K562 (cell line): ENCODE measurements around the gene BANF2. TPM values are rescaled to one million over a fixed set of nuclear protein-coding genes. Genes with fewer than 3 reads are reported as not detected.

ENCODE experiments used
- ATAC-seq: fragments of 200-7000 bp; cut with Tn5 transposase; 3 replicates; pipeline ENCODE4 v1.9.1; 2020; ENCODE audit warnings: moderate library complexity
- BruUV-seq: library from RNA; stranded (reverse); fragments of 400-500 nt; replicated peaks from 2 replicates; lab custom pipeline; 2021; lab: Mats Ljungman, UMichigan
- CTCF ChIA-PET: fragments of 300-600 bp; formaldehyde crosslinking; extraction: SDS; loops from one replicate; lab custom pipeline; 2021; ENCODE audit warnings: low intra/inter-chr PET ratio; lab: Yijun Ruan, JAX
- POLR2A ChIA-PET: fragments of 300-600, 350-650 bp; sonication (Branson Sonifier 250); formaldehyde crosslinking; extraction: SDS; loops from one replicate; lab custom pipeline; 2021; ENCODE audit warnings: antibody characterized with exemption, inconsistent platforms; lab: Yijun Ruan, JAX
- DNase-seq, 4 experiments: peaks; one replicate each; pipeline versions ENCODE4 v3.0.0 to v3.0.0-alpha.2; 2011 to 2018; ENCODE audit warnings: low spot score in 3 of 4, mixed read lengths in 3 of 4; ENCODE audit errors: extremely low read depth in 1 of 4
- FAIRE-seq: peaks from 2 replicates; lab custom pipeline; 2011; peaks lifted over from hg19 to GRCh38; lab: Jason Lieb, UNC
- H2AFZ ChIP-seq: 2 replicates; pipeline ENCODE4 v1.6.0; 2011; ENCODE audit warnings: low read depth, low read length, control low read depth, inconsistent platforms
- H3K27ac ChIP-seq: fragments of 200-600 bp; 3 replicates; pipeline ENCODE4 v1.8.0; 2011; ENCODE audit warnings: low read depth, mild to moderate bottlenecking, control low read depth, inconsistent platforms, low read length, moderate library complexity, mixed read lengths; ENCODE audit errors: extremely low read depth
- H3K27me3 ChIP-seq, 2 experiments: fragments of 300-600 bp in 1 of 2; 2 replicates in 1 of 2; 3 replicates in 1 of 2; pipeline versions ENCODE4 v1.6.0 to v1.8.0; 2011; ENCODE audit warnings: inconsistent platforms in 2 of 2, low read length in 2 of 2, mild to moderate bottlenecking in 1 of 2, mixed read lengths in 1 of 2, moderate library complexity in 1 of 2; ENCODE audit not compliant: control insufficient read depth in 2 of 2, insufficient read depth in 2 of 2
- H3K36me3 ChIP-seq: fragments of 300-600 bp; 3 replicates; pipeline ENCODE4 v1.8.0; 2011; ENCODE audit warnings: mild to moderate bottlenecking, low read length, inconsistent platforms; ENCODE audit not compliant: control insufficient read depth, insufficient read depth
- H3K4me1 ChIP-seq, 2 experiments: fragments of 200-600 bp in 1 of 2; replicated peaks in 1 of 2; 2 replicates in 1 of 2; 3 replicates in 1 of 2; pipeline versions ENCODE4 v1.5.1 to v1.8.0; 2011; ENCODE audit warnings: inconsistent platforms in 2 of 2, low read length in 2 of 2, mild to moderate bottlenecking in 1 of 2, mixed read lengths in 1 of 2, moderate library complexity in 1 of 2; ENCODE audit not compliant: control insufficient read depth in 2 of 2, insufficient read depth in 2 of 2
- H3K4me2 ChIP-seq: 2 replicates; pipeline ENCODE4 v1.6.1; 2011; ENCODE audit warnings: low read length, control low read depth, inconsistent platforms, mixed read lengths; ENCODE audit not compliant: insufficient read depth
- H3K4me3 ChIP-seq: fragments of 200-600 bp; sonication (generic), shearing (Covaris generic); 2 replicates; pipeline ENCODE4 v1.5.1; 2016; ENCODE audit warnings: control low read depth, inconsistent platforms
- H3K79me2 ChIP-seq: fragments of 200-600 bp; 3 replicates; pipeline ENCODE4 v1.8.0; 2011; ENCODE audit warnings: low read length, inconsistent platforms; ENCODE audit not compliant: control insufficient read depth, insufficient read depth
- H3K9ac ChIP-seq, 2 experiments: 2 replicates each; pipeline versions ENCODE4 v1.6.0 to v1.6.1; 2011; ENCODE audit warnings: low read depth in 2 of 2, low read length in 2 of 2, control low read depth in 1 of 2, inconsistent platforms in 1 of 2, mild to moderate bottlenecking in 1 of 2, mixed read lengths in 1 of 2; ENCODE audit not compliant: insufficient read depth in 1 of 2
- H3K9me1 ChIP-seq: one replicate; pipeline ENCODE4 v1.6.0; 2011; ENCODE audit warnings: inconsistent platforms, mild to moderate bottlenecking, low read length, moderate library complexity; ENCODE audit not compliant: control insufficient read depth, insufficient read depth
- H3K9me3 ChIP-seq: replicated peaks from 2 replicates; pipeline ENCODE4 v1.5.1; 2011; ENCODE audit warnings: low read depth, low read length, inconsistent platforms; ENCODE audit not compliant: control insufficient read depth, insufficient read depth
- H4K20me1 ChIP-seq: replicated peaks from 2 replicates; pipeline ENCODE4 v1.6.1; 2011; ENCODE audit warnings: low read length, inconsistent platforms, mixed read lengths; ENCODE audit not compliant: control insufficient read depth, insufficient read depth
- BCOR ChIP-seq: fragments of 450-650 bp; IDR thresholded peaks from 2 replicates; pipeline ENCODE4 v1.6.1; 2016
- CBX3 ChIP-seq, 2 experiments: IDR thresholded peaks; 1 replicate in 1 of 2; 2 replicates in 1 of 2; pipeline ENCODE4 v1.6.1; 2012; ENCODE audit warnings: inconsistent platforms in 2 of 2, low read length in 2 of 2, borderline replicate concordance in 1 of 2, control low read depth in 1 of 2
- FOXP1 ChIP-seq: sonication (generic); formaldehyde crosslinking; IDR thresholded peaks from 2 replicates; pipeline ENCODE4 v1.8.0; 2022; ENCODE audit warnings: mild to moderate bottlenecking, missing genetic modification reagents
- MBD2 ChIP-seq: sonication (generic); IDR thresholded peaks from 2 replicates; pipeline ENCODE4 v1.6.1; 2016; ENCODE audit warnings: low read depth, borderline replicate concordance
- MIER1 ChIP-seq: fragments of 450-650 bp; IDR thresholded peaks from 2 replicates; pipeline ENCODE4 v1.6.1; 2016; ENCODE audit warnings: antibody characterized with exemption, mild to moderate bottlenecking, low read depth
- MTA1 ChIP-seq: fragments of 450-650 bp; IDR thresholded peaks from 2 replicates; pipeline ENCODE4 v1.6.1; 2017; ENCODE audit warnings: borderline replicate concordance
- POU5F1 ChIP-seq: fragments of 150-350 bp; IDR thresholded peaks from 2 replicates; pipeline ENCODE4 v1.6.1; 2014; ENCODE audit warnings: borderline replicate concordance, low read length, low read depth, mild to moderate bottlenecking; ENCODE audit not compliant: partially characterized antibody
- PURB ChIP-seq: sonication (generic); formaldehyde crosslinking; IDR thresholded peaks from 2 replicates; pipeline ENCODE4 v1.9.0; 2021; ENCODE audit warnings: low read depth, mild to moderate bottlenecking, missing genetic modification reagents
- RBFOX2 ChIP-seq: fragments of 200-400 bp; formaldehyde crosslinking; IDR thresholded peaks from 2 replicates; pipeline ENCODE4 v1.6.1; 2017; ENCODE audit warnings: low read depth, mild to moderate bottlenecking, low read length, moderate library complexity
- STAT5B ChIP-seq: fragments of 250-450 bp; sonication (Bioruptor Pico); IDR thresholded peaks from 2 replicates; pipeline ENCODE4 v1.8.0; 2021; ENCODE audit warnings: mild to moderate bottlenecking, inconsistent platforms
- ZFP91 ChIP-seq: sonication (generic); formaldehyde crosslinking; IDR thresholded peaks from 2 replicates; pipeline ENCODE4 v1.8.0; 2022; ENCODE audit warnings: mild to moderate bottlenecking, missing genetic modification reagents
- ZNF511 ChIP-seq: sonication (generic); formaldehyde crosslinking; IDR thresholded peaks from 2 replicates; pipeline ENCODE4 v1.8.0; 2022; ENCODE audit warnings: mild to moderate bottlenecking, missing genetic modification reagents
- ZNF583 ChIP-seq: fragments of 250-450 bp; sonication (Bioruptor Pico); IDR thresholded peaks from 2 replicates; pipeline ENCODE4 v1.4.0; 2020
- ZNF830 ChIP-seq: fragments of 250-450 bp; sonication (Bioruptor Pico); IDR thresholded peaks from 2 replicates; pipeline ENCODE4 v1.5.0; 2021; ENCODE audit warnings: mild to moderate bottlenecking
- WGBS: fragments of 100-300 bp; shearing (Covaris generic); methylation state at CpG from one replicate; pipeline ENCODE4 v1.1.6; 2016; ENCODE audit warnings: low coverage, mixed read lengths; ENCODE audit not compliant: insufficient coverage; ENCODE audit errors: missing lambda C conversion rate; 5-methylcytosine and 5-hydroxymethylcytosine counted together
- in situ Hi-C: fragments of 300-500 bp; cut with MboI; formaldehyde crosslinking; loops from 4 replicates; pipeline ENCODE4 v1.15.0; 2018; ENCODE audit warnings: inconsistent platforms, mixed read lengths
- intact Hi-C: fragments of 100-400 bp; cut with micrococcal nuclease; formaldehyde crosslinking; loops from 2 replicates; pipeline ENCODE4 v1.14.2; 2022
- polyA plus RNA-seq, 8 experiments: library from polyadenylated mRNA; depleted of rRNA in 4 of 8; stranded (reverse) in 5 of 8; unstranded in 3 of 8; fragments of >200 nt; fragmentation: Nextera tagmentation in 2 of 8; fragmentation: Illumina TruSeq in 1 of 8; extraction: Ambion mirVana in 2 of 8; extraction: Trizol in 1 of 8; gene quantifications; 2 replicates each; pipeline versions ENCODE4 v1.2.1 to v1.2.3, GENCODE V29; 2011 to 2014; ENCODE audit warnings: inconsistent platforms in 1 of 8, missing spikeins in 1 of 8
- total RNA-seq, 7 experiments: library from RNA; depleted of rRNA in 6 of 7; stranded (reverse); fragments of >200 nt in 6 of 7; fragmentation: Illumina TruSeq in 2 of 7; extraction: Trizol in 2 of 7; gene quantifications; 2 replicates each; pipeline versions ENCODE4 v1.2.1 to v1.2.3, GENCODE V29; 2011 to 2021; ENCODE audit warnings: low replicate concordance in 1 of 7
- TF ChIP-seq, protein P1 (sequence below): sonication (generic); formaldehyde crosslinking; IDR thresholded peaks from 2 replicates; pipeline ENCODE4 v1.8.1; 2023; ENCODE audit warnings: mild to moderate bottlenecking, missing genetic modification reagents

The BANF2 gene
- total and polyA plus RNA-seq, 9 of the 15 experiments (the other 6 are each of a cell fraction or from before 2014, with no cell fraction given): not detected

- no peaks in the 10 kb centered on the region for H3K9me1 ChIP-seq
- TF ChIP-seq MTA1 (no peak), ZFP91 (no peak), STAT5B (CRISPR knock-in tag) (no peak), MIER1 (no peak), MBD2 (no peak), BCOR (no peak), FOXP1 (CRISPR knock-in tag) (no peak), ZNF583 (CRISPR knock-in tag) (no peak), RBFOX2 (no peak), ZNF511 (CRISPR knock-in tag) (no peak), CBX3 (IDR thresholded peaks at IDR 0.05; ENCODE audit: borderline replicate concordance in 1 of 2, low read length in 2 of 2) (no peak), ZNF830 (CRISPR knock-in tag) (no peak), POU5F1 (no peak), PURB (CRISPR knock-in tag) (no peak)
- TF ChIP-seq, protein P1, sequence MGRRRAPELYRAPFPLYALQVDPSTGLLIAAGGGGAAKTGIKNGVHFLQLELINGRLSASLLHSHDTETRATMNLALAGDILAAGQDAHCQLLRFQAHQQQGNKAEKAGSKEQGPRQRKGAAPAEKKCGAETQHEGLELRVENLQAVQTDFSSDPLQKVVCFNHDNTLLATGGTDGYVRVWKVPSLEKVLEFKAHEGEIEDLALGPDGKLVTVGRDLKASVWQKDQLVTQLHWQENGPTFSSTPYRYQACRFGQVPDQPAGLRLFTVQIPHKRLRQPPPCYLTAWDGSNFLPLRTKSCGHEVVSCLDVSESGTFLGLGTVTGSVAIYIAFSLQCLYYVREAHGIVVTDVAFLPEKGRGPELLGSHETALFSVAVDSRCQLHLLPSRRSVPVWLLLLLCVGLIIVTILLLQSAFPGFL (CRISPR knock-in tag): no peak
- no peak overlapping the region for H3K4me3 ChIP-seq
- H3K27ac ChIP-seq: no peak overlapping the region
- DNase-seq (no peak), ATAC-seq (no peak), FAIRE-seq (no peak)
- no peak overlapping the region for H2AFZ ChIP-seq
- no peak overlapping the region for H3K9ac ChIP-seq
- H3K79me2 ChIP-seq: no peaks in the 10 kb centered on the region
- in situ Hi-C loops (no loop called here), intact Hi-C loops (no loop called here)
- H3K9me3 ChIP-seq: no peaks in the 10 kb centered on the region
- ChIA-PET POLR2A (no interaction called here), CTCF (no interaction called here)
- H3K36me3 ChIP-seq: no peaks in the 10 kb centered on the region
- 11% methylated on average over 3 of the region's 3 CpGs for WGBS
- BruUV-seq: no TSS peak
- no peak overlapping the region for H3K4me2 ChIP-seq
- peaks cover 2 to 32% of the 10 kb centered on the region in 2 experiments; a peak in 4 of 5 replicates for H3K27me3 ChIP-seq
- H3K4me1 ChIP-seq: no peaks in the 10 kb centered on the region; a peak in 1 of 5 replicates
- H4K20me1 ChIP-seq: no peaks in the 10 kb centered on the region
These were observed 5.0 kb upstream of the BANF2 start for GRCh38 chr20:17694767-17695166.
